RPMI8226 (cell line): ENCODE measurements around the gene SLC41A2.

ENCODE experiments used
- DNase-seq: peaks from one replicate; pipeline ENCODE4 v3.0.0-alpha.2; 2015

Gene SLC41A2

GRCh38 chr12:104928036-104928745 lies 29.9 kb downstream of the SLC41A2 start:
- no peak for DNase-seq

- no peak for DNase-seq
Measured at GRCh38 chr12:104925501-104925900, 32.6 kb downstream of the SLC41A2 start.

GRCh38 chr12:104921340-104921739 lies 36.8 kb downstream of the SLC41A2 start:
- DNase-seq: no peak

- no peak for DNase-seq
Measured at GRCh38 chr12:104911942-104912341, 46.1 kb downstream of the SLC41A2 start.

- DNase-seq: no peak
Measured at GRCh38 chr12:104910196-104910840, 47.8 kb downstream of the SLC41A2 start.

GRCh38 chr12:104909761-104910160 lies 48.3 kb downstream of the SLC41A2 start:
- no peak for DNase-seq
